HepG2 (cell line): ENCODE results near the gene XDH. TPM values are rescaled to one million over a fixed set of nuclear protein-coding genes. Genes with fewer than 3 reads are reported as not detected.

Source experiments
- ATAC-seq: fragments of 200-7000 bp; cut with Tn5 transposase; 3 replicates; pipeline ENCODE4 v1.9.1; 2020; ENCODE audit warnings: mild to moderate bottlenecking, moderate library complexity
- BruUV-seq: library from RNA; stranded (reverse); fragments of 400-500 nt; replicated peaks from 2 replicates; lab custom pipeline; 2021; lab: Mats Ljungman, UMichigan
- CTCF ChIA-PET: fragments of 300-600 bp; formaldehyde crosslinking; extraction: SDS; loops from one replicate; lab custom pipeline; 2021; ENCODE audit warnings: low total read pairs, inconsistent platforms, low intra/inter-chr PET ratio; lab: Yijun Ruan, JAX
- POLR2A ChIA-PET: fragments of 350-600 bp; sonication (Branson Sonifier 250); formaldehyde crosslinking; loops from one replicate; lab custom pipeline; 2020; ENCODE audit warnings: antibody characterized with exemption, inconsistent platforms; lab: Yijun Ruan, JAX
- DNase-seq: peaks from one replicate; pipeline ENCODE4 v3.0.0-alpha.2; 2015; ENCODE audit warnings: low spot score
- FAIRE-seq: peaks from 3 replicates; lab custom pipeline; 2011; peaks lifted over from hg19 to GRCh38; lab: Jason Lieb, UNC
- H2AFZ ChIP-seq: one replicate; pipeline ENCODE4 v1.6.1; 2011; ENCODE audit warnings: low read length, inconsistent platforms
- H3K27ac ChIP-seq: fragments of 300-600 bp; 3 replicates; pipeline ENCODE4 v1.8.0; 2011; ENCODE audit warnings: mixed run types, mild to moderate bottlenecking, mixed read lengths, low read length, inconsistent platforms; ENCODE audit not compliant: insufficient read depth; ENCODE audit errors: extremely low read length
- H3K27me3 ChIP-seq, 2 experiments: fragments of 200-600 bp in 1 of 2; 2 replicates in 1 of 2; 3 replicates in 1 of 2; pipeline versions ENCODE4 v1.6.0 to v1.8.0; 2011; ENCODE audit warnings: low read length in 2 of 2, mild to moderate bottlenecking in 2 of 2, moderate library complexity in 2 of 2, inconsistent platforms in 1 of 2; ENCODE audit not compliant: insufficient read depth in 2 of 2, control insufficient read depth in 1 of 2
- H3K36me3 ChIP-seq, 2 experiments: fragments of 200-600 bp in 1 of 2; replicated peaks in 1 of 2; 2 replicates in 1 of 2; 3 replicates in 1 of 2; pipeline versions ENCODE4 v1.5.1 to v1.8.0; 2011; ENCODE audit warnings: low read length in 2 of 2, inconsistent platforms in 1 of 2; ENCODE audit not compliant: insufficient read depth in 2 of 2, control insufficient read depth in 1 of 2
- H3K4me1 ChIP-seq: 2 replicates; pipeline ENCODE4 v1.5.1; 2012; ENCODE audit warnings: low read length, inconsistent platforms; ENCODE audit not compliant: insufficient read depth
- H3K4me2 ChIP-seq: 2 replicates; pipeline ENCODE4 v1.6.0; 2011; ENCODE audit warnings: low read depth, low read length, inconsistent platforms
- H3K4me3 ChIP-seq, 3 experiments: fragments of 200-600 bp in 1 of 3; sonication (generic), shearing (Covaris generic) in 1 of 3; replicated peaks in 1 of 3; 2 replicates each; pipeline ENCODE4 v1.5.1; 2011 to 2016; ENCODE audit warnings: low read length in 3 of 3, inconsistent platforms in 2 of 3, low read depth in 2 of 3, mild to moderate bottlenecking in 2 of 3, control low read depth in 1 of 3, mixed read lengths in 1 of 3; ENCODE audit not compliant: insufficient read depth in 1 of 3
- H3K79me2 ChIP-seq: one replicate; pipeline ENCODE4 v1.6.1; 2011; ENCODE audit warnings: low read length, inconsistent platforms; ENCODE audit not compliant: insufficient read depth
- H3K9ac ChIP-seq: 2 replicates; pipeline ENCODE4 v1.6.0; 2011; ENCODE audit warnings: mild to moderate bottlenecking, low read depth, low read length, inconsistent platforms; ENCODE audit not compliant: insufficient read depth
- H3K9me3 ChIP-seq: 2 replicates; pipeline ENCODE4 v1.5.1; 2012; ENCODE audit warnings: mild to moderate bottlenecking, low read length
- H4K20me1 ChIP-seq: 2 replicates; pipeline ENCODE4 v1.6.0; 2011; ENCODE audit warnings: inconsistent platforms, mild to moderate bottlenecking, low read length, moderate library complexity; ENCODE audit not compliant: insufficient read depth
- BCL6 ChIP-seq: IDR thresholded peaks from 2 replicates; pipeline ENCODE4 v1.6.1; 2016; ENCODE audit warnings: missing genetic modification reagents, missing compliant biosample characterization
- KDM6A ChIP-seq: IDR thresholded peaks from 2 replicates; pipeline ENCODE4 v1.6.1; 2016; ENCODE audit warnings: low read depth
- MED13 ChIP-seq: sonication (generic); formaldehyde crosslinking; IDR thresholded peaks from 2 replicates; pipeline ENCODE4 v1.5.0; 2020; ENCODE audit warnings: missing genetic modification reagents
- SIX4 ChIP-seq: sonication (generic); formaldehyde crosslinking; IDR thresholded peaks from 2 replicates; pipeline ENCODE4 v1.4.0; 2020; ENCODE audit warnings: missing genetic modification reagents
- ZBTB8A ChIP-seq: sonication (generic); formaldehyde crosslinking; IDR thresholded peaks from 2 replicates; pipeline ENCODE4 v1.4.0; 2020; ENCODE audit warnings: mild to moderate bottlenecking, low read depth, missing genetic modification reagents, borderline replicate concordance
- ZSCAN22 ChIP-seq: sonication (generic); formaldehyde crosslinking; IDR thresholded peaks from 2 replicates; pipeline ENCODE4 v1.4.0; 2020; ENCODE audit warnings: mild to moderate bottlenecking, missing genetic modification reagents
- WGBS: methylation state at CpG from one replicate; pipeline ENCODE4 v1.1.6; 2017; ENCODE audit warnings: low lambda C conversion rate; 5-methylcytosine and 5-hydroxymethylcytosine counted together
- in situ Hi-C: cut with HindIII; loops from 2 replicates; pipeline ENCODE4 v1.10.0; 2017; ENCODE audit warnings: low pct_unique_long_range_greater_than_20kb; ENCODE audit not compliant: extremely low pct_ligation_motif_present
- intact Hi-C: fragments of 100-400 bp; cut with micrococcal nuclease; formaldehyde crosslinking; loops from one replicate; pipeline ENCODE4 v1.10.0; 2022; ENCODE audit not compliant: unreplicated experiment
- polyA plus RNA-seq, 8 experiments: library from polyadenylated mRNA; depleted of rRNA in 3 of 8; stranded (reverse) in 7 of 8; unstranded in 1 of 8; fragments of >200 nt; fragmentation: Illumina TruSeq in 4 of 8; extraction: Trizol in 4 of 8; gene quantifications; 2 replicates each; pipeline versions ENCODE4 v1.2.1 to v1.2.3, GENCODE V29; 2011 to 2016; ENCODE audit warnings: low read depth in 4 of 8, missing spikeins in 1 of 8, mixed read lengths in 1 of 8; ENCODE audit not compliant: insufficient read depth in 1 of 8
- total RNA-seq, 5 experiments: library from RNA; depleted of rRNA; stranded (reverse); fragments of >200 nt; fragmentation: Illumina TruSeq; extraction: Trizol; gene quantifications; 2 replicates each; pipeline ENCODE4 v1.2.3, GENCODE V29; 2016; ENCODE audit warnings: low read depth in 1 of 5

Gene XDH
- total and polyA plus RNA-seq, 2 of the 13 experiments (the other 11 are each of a cell fraction or from before 2014, with no cell fraction given) = not detected

GRCh38 chr2:31344447-31344846 is 70.1 kb downstream of the XDH start:
- intact Hi-C loops = loop anchor here (5.0 kb wide), 1 partner anchor 1127 kb away; no protein-coding TSS in a partner anchor
- Histone ChIP-seq H3K27me3 (peaks cover 0 to 28% of the 10 kb centered on the region in 2 experiments; a peak in 3 of 5 replicates), H3K9me3 (no peaks in the 10 kb centered on the region), H4K20me1 (no peaks in the 10 kb centered on the region), H3K36me3 (no peaks in the 10 kb centered on the region), H3K4me2 (no peak overlapping the region), H3K4me3 (no peak overlapping the region)
- FAIRE-seq = no peak
- ChIA-PET POLR2A (no interaction called here), CTCF (no interaction called here)
- in situ Hi-C loops = loop anchor here (25.0 kb wide), 1 partner anchor 1132 kb away; no protein-coding TSS in a partner anchor
- TF ChIP-seq SIX4 (no peak), BCL6 (CRISPR knock-in tag) (no peak)
- TF ChIP-seq, all 625 proteins: peak for 0
- Histone ChIP-seq H3K9ac (no peak overlapping the region), H3K79me2 (no peaks in the 10 kb centered on the region), H2AFZ (no peak overlapping the region), H3K4me1 (no peaks in the 10 kb centered on the region), H3K27ac (no peak overlapping the region)
- no peak for DNase-seq
- WGBS = 5% methylated on average over 4 of the region's 4 CpGs
- no TSS peak for BruUV-seq
- no peak for ATAC-seq

GRCh38 chr2:31341351-31341750 is 73.2 kb downstream of the XDH start:
- no peak overlapping the region for H3K4me2 ChIP-seq
- H3K9ac ChIP-seq = no peak overlapping the region
- in situ Hi-C loops = loop anchor here (25.0 kb wide), 1 partner anchor 1129 kb away; no protein-coding TSS in a partner anchor
- H3K27me3 ChIP-seq = peaks cover 0 to 5% of the 10 kb centered on the region in 2 experiments; a peak in 3 of 5 replicates
- ChIA-PET POLR2A (no interaction called here), CTCF (no interaction called here)
- no peaks in the 10 kb centered on the region for H3K36me3 ChIP-seq
- no peaks in the 10 kb centered on the region for H3K4me1 ChIP-seq
- FAIRE-seq = no peak
- H3K27ac ChIP-seq = no peak overlapping the region
- no TSS peak for BruUV-seq
- no peaks in the 10 kb centered on the region for H3K9me3 ChIP-seq
- no peak for TF ChIP-seq ZBTB8A (CRISPR knock-in tag)
- no peak for TF ChIP-seq MED13 (CRISPR knock-in tag)
- TF ChIP-seq KDM6A (CRISPR knock-in tag) = no peak
- TF ChIP-seq ZSCAN22 (CRISPR knock-in tag) = no peak
- WGBS = 13% methylated on average over 6 of the region's 6 CpGs
- ATAC-seq = no peak
- no peaks in the 10 kb centered on the region for H4K20me1 ChIP-seq
- H3K4me3 ChIP-seq = no peak overlapping the region
- intact Hi-C loops = loop anchor here (5.0 kb wide), 1 partner anchor 1124 kb away; no protein-coding TSS in a partner anchor
- DNase-seq = no peak
- H2AFZ ChIP-seq = no peak overlapping the region
- H3K79me2 ChIP-seq = no peaks in the 10 kb centered on the region
